ENCODE results near the gene COX6B2. TPM values are rescaled to one million over a fixed set of nuclear protein-coding genes. Genes with fewer than 3 reads are reported as not detected.

COX6B2 gene
- total RNA-seq, 1 donor from 2014 or later: 0.26 TPM

DNA sequence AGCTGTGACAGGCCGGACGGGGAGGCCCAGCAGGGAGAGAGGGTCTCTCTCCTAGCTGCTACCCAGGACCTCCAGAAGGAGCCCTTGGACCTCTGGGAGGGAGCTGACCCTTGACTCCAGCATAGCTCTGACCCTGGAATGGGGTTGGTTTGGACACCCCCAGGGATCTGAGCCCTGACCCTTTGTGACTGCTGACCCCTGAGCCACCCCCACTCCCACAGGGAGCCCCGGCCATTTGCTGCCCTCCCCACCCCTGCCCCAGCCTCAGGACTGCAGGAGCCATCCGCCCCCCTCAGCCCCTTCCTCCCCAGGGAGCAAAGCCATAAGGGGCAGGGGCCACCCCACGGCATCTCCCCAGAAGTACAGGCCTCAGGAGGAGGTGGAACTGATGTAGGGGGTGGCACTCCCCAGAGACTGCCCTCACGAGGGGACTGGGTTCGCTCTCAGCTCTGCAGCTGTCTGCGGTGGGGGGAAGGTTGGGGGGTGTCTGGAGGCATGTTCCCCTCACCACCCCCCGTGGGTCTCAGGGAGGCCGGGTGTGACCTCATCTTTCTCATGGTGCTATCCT lies 7.0 kb downstream of the COX6B2 start:
- no peak overlapping the region for H3K27ac Mint-ChIP-seq
- peaks cover 10% of the 10 kb centered on the region for H3K4me1 Mint-ChIP-seq
- H3K9me3 Mint-ChIP-seq: no peaks in the 10 kb centered on the region
- H3K4me3 Mint-ChIP-seq: no peak overlapping the region
- intact Hi-C loops (cut with micrococcal nuclease): no loop called here
- DNase-seq: no peak
- peaks cover 15% of the 10 kb centered on the region for H3K27me3 Mint-ChIP-seq
- peaks cover 8% of the 10 kb centered on the region for H3K36me3 Mint-ChIP-seq (ENCODE audit: low read depth)

DNA sequence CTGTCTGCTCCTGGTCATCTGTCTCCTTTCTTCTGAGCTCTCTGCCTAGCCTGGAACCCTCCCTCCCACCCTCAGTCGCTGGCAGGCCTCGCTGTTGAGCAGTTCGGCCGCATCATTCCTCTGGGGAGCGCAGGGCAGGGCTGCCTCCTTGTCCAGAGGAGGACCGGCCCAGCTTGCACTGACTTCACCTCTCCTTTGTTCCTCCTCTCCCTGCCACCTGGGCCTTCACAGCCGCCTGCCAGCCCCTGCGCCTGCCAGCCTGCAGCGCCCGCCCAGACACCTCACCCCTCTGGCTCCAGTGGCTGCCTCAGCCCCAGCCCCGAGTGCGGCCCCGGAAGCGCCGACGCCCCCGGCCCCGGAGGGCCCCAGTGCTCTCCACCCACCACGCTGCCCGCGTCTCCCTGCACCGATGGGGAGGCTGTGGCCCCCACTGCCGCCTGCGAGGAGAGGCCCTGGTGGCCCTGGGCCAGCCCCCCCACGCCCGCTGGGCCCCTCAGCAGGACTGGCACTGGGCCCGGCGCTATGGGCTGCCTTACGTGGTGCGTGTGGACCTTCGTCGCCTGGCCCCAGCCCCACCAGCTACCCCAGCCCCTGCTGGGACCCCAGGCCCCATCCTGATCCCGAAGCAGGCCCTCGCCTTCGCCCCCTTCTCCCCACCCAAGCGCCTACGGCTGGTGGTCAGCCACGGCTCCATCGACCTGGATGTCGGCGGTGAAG lies 7.6 kb downstream of the COX6B2 start:
- Mint-ChIP-seq H3K9me3 (no peaks in the 10 kb centered on the region), H3K36me3 (ENCODE audit: low read depth) (peaks cover 8% of the 10 kb centered on the region), H3K4me3 (no peak overlapping the region), H3K27me3 (peaks cover 8% of the 10 kb centered on the region), H3K27ac (no peak overlapping the region), H3K4me1 (peaks cover 7% of the 10 kb centered on the region)
- no peak for DNase-seq
- intact Hi-C loops (cut with micrococcal nuclease): no loop called here

DNA sequence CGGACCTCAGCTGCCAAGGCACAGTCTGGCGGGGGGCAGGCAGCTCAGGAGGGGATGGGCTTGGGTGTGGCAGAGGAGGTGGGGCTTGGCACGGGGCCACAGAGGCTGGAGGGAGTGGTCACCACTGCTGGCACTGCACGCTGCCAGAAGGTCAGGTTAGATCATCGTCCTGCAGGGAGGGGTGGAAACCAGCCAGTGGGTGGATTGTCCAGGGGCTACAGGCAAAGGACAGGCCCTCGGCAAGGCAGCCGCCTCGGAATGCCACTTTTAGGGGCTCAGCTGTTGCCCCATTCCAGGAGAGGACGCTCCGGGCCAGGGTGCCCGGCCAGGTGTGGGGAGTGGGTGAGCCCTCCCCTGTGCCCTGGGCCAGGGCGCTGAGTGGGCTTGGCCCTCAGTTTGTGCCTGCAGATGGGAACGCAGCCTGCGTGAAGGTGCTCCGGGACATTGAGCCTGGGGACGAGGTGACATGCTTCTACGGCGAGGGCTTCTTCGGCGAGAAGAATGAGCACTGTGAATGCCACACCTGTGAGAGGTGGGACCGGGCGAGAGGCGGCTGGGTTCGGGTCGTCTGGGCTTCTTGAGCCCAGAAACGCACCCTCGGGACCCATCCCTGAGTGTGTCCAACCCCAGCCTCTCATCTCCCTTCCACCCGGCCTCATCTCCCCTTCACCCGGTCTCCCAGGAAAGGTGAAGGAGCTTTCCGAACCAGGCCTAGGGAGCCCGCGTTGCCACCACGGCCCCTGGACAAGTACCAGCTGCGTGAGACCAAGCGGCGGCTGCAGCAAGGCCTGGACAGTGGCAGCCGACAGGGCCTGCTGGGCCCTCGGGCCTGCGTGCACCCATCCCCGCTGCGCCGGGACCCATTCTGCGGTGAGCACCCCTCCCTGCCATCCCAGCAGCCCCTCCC lies 8.4 kb downstream of the COX6B2 start:
- intact Hi-C loops (cut with micrococcal nuclease): no loop called here
- peaks cover under 1% of the 10 kb centered on the region for H3K27me3 Mint-ChIP-seq
- no peak for DNase-seq
- peaks cover 4% of the 10 kb centered on the region for H3K4me1 Mint-ChIP-seq
- H3K4me3 Mint-ChIP-seq: no peak overlapping the region
- peaks cover 11% of the 10 kb centered on the region for H3K36me3 Mint-ChIP-seq (ENCODE audit: low read depth)
- no peaks in the 10 kb centered on the region for H3K9me3 Mint-ChIP-seq
- no peak overlapping the region for H3K27ac Mint-ChIP-seq

DNA sequence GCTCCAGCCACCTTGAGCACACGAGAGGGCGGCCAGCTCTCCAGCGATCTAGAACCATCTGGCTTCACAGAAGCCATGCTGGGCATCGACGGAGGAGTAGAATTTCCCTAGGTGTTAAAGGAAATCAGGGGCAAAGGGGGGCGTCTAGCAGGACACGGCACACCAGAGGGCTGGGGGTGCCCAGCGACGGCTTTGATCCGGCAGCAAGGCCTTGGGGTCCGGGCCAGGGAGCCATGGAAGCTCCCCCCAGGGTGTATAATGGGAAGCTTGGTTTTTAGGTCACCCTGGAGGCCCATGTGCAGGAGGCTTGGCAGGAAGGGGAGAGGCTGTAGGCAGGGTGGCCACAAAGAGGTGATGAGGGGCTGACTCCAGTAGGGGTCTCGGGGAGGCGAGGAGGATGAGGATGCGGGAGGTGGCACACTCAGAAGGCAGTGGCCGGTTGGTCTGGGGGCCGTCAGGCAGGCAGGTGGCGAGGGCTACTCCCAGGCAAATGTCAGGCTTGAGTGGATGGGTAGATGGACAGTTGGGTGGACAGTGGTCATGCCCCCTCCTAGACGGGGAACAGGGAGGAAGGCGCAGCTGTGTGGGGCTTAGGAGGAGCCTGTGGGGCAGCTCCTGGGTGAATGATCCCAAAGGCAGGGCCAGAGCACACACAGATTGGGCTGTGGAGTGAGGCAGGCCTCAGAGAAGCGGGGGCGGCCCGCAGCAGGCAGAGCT lies 9.3 kb downstream of the COX6B2 start:
- Mint-ChIP-seq H3K9me3 (no peaks in the 10 kb centered on the region), H3K4me1 (peaks cover 8% of the 10 kb centered on the region), H3K36me3 (ENCODE audit: low read depth) (peaks cover 11% of the 10 kb centered on the region), H3K27ac (no peak overlapping the region), H3K4me3 (no peak overlapping the region), H3K27me3 (no peaks in the 10 kb centered on the region)
- intact Hi-C loops (cut with micrococcal nuclease): no loop called here
- DNase-seq: no peak

DNA sequence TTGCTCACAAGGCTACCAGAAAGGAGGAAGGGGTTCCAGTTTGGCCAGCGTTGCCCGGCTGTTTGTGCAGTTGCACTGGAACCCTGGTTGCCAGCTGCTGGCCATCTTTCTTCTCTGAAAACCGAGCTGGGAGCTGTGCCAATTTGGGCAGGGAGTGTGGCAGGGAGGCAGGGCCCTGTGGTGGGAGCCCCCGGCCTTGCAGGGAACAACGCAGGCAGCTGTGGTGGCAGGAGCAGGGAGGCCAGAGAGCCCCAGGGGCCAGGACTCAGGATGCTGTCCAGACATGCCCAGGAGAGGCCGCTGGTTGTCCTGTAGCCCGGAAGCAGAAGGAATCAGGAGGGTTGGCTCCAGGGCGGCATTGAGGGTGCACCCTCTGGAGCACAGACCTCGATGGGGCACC lies 10.1 kb downstream of the COX6B2 start:
- Mint-ChIP-seq H3K27me3 (no peaks in the 10 kb centered on the region), H3K36me3 (ENCODE audit: low read depth) (peaks cover 13% of the 10 kb centered on the region), H3K27ac (no peak overlapping the region), H3K4me3 (no peak overlapping the region), H3K4me1 (peaks cover 8% of the 10 kb centered on the region), H3K9me3 (no peaks in the 10 kb centered on the region)
- intact Hi-C loops (cut with micrococcal nuclease): no loop called here
- no peak for DNase-seq

DNA sequence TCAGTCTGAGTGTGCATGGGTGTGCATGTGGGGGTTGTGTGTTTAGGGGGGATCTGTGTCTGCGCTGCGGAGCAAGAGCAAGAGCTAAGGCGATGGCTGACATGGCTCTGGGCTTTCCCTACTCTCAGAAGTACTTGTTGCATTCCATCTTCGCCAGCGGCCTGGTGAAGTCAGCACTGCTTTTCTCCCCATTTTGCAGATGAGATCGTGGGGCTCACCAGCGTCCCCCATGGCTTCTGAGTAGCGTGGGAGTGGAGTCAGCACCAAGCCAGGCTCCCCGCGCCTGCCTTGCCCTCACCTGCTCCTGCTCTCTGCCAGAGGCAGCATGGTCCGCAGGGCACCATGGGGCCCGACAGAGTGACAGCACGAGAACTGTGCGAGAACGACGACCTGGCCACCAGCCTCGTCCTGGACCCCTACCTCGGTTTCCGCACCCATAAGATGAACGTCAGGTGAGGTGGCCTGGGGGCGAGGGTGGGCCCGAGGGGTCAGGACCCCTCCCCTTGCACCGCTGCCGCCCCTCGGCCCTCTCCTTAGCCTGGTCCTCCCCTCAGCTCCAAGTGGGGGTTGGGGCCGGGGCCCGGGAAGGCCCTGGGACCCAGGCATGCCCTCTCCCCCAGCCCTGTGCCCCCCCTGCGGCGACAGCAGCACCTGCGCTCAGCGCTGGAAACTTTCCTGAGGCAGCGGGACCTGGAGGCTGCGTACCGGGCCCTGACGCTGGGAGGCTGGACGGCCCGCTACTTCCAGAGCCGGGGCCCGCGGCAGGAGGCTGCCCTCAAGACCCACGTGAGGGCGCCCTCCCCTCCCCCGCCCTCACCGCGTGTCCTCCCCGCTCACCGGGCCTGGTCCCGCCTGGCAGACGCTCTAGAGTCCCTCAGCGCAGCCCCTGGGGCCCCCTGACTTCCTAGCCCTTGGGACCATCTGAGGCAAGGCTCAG lies 12.7 kb downstream of the COX6B2 start:
- H3K27me3 Mint-ChIP-seq: peaks cover 5% of the 10 kb centered on the region
- H3K4me1 Mint-ChIP-seq: peaks cover 16% of the 10 kb centered on the region
- no peak for DNase-seq
- intact Hi-C loops (cut with micrococcal nuclease): no loop called here
- H3K4me3 Mint-ChIP-seq: peak overlapping the region; percentile 69
- H3K9me3 Mint-ChIP-seq: no peaks in the 10 kb centered on the region
- peak overlapping the region; percentile 42 for H3K27ac Mint-ChIP-seq
- peaks cover 11% of the 10 kb centered on the region for H3K36me3 Mint-ChIP-seq (ENCODE audit: low read depth)

DNA sequence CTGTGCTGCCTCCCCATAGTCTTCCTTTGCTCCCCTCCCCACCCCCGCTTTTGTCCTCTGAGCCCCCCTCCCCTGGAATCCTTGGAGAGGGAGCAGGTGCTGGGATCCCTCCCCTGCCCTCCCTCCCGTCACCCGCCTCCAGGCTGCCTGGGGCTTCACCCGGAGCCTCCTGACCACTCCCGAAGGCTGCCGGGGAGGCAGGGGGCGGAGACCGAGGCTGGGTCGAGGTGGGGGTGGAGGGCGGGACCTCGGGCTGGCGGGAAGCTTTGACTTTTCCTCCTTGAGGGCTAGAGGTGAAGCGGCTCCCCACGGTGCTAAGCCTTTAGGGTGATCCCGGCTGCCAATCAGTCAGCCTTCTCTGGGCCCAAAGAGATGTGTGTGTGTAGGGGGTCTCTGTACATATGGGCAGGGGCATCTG lies 13.3 kb downstream of the COX6B2 start:
- H3K4me1 Mint-ChIP-seq: peaks cover 16% of the 10 kb centered on the region
- peaks cover 9% of the 10 kb centered on the region for H3K27me3 Mint-ChIP-seq
- no peaks in the 10 kb centered on the region for H3K9me3 Mint-ChIP-seq
- H3K27ac Mint-ChIP-seq: peak overlapping the region; percentile 94
- intact Hi-C loops (cut with micrococcal nuclease): no loop called here
- peaks cover 11% of the 10 kb centered on the region for H3K36me3 Mint-ChIP-seq (ENCODE audit: low read depth)
- H3K4me3 Mint-ChIP-seq: peak overlapping the region; percentile 91
- DNase-seq: peak; percentile 90

DNA sequence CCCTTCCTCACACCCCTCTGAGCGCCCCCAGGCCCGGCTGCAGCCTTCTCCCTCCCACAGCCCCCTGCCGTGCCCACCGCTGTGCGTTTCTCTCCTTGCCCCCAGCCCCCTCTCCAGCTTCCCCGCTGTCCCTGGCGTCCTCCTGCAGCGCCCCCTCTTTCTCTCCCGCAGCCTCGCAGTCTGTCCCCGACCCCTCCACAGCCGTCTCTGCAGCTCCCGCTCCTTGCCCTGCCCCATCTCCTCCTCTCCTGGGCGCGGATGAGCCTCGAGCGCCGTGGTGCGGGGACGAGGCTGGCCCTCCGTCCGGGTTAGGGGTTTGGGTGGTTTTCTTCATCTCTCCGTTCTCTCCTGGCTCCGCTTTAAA lies 13.8 kb downstream of the COX6B2 start:
- Mint-ChIP-seq H3K4me1 (peaks cover 16% of the 10 kb centered on the region), H3K4me3 (peak overlapping the region; percentile 91), H3K27me3 (peaks cover 11% of the 10 kb centered on the region), H3K27ac (peak overlapping the region; percentile 94), H3K9me3 (no peaks in the 10 kb centered on the region), H3K36me3 (ENCODE audit: low read depth) (peaks cover 11% of the 10 kb centered on the region)
- DNase-seq: peak; percentile 76
- intact Hi-C loops (cut with micrococcal nuclease): no loop called here

DNA sequence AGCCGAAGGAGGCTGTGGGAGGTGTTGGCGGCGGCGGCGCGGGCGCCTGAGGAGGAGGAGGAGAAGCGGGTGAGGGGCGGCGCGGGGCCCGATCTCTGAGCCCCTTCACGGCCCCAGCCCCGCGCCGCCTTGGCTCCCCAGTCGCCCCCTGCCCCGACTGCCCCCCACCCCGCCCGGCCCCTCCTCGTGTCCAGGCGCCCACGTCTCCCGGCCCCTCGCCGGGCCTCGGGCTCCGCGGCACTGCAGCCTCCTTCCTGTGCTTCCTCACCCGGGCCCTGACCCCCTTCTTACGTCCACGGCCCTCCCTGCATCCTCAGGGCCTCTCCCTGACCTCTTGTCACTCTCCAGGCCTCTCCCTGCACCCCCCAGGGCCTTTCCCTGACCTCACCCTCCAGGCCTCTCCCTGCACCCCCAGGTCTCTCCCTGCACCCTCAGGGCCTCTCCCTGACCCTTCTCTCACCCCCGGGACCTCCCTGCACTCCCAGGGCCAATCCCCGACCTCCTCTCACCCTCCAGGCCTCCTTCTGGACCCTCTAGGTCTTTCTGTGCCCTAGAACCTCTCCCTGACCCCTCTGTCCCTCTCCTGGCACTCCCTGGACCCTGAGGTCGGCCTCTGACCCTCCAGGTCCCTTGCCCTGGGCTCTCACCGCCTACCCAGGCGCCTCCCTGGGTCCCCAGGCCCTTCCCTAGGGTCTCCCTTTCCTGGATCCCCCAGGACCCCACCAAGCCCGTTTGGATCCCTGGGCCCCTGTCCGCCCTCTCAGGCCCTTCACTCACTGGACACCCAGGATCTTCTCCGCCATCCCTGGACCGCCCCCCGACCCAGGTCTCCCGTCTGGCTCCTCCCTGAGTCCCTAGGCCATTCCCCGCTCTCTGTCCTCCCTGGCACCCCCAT lies 14.4 kb downstream of the COX6B2 start:
- intact Hi-C loops (cut with micrococcal nuclease): loop anchor here (1.0 to 10.0 kb wide), 10 partner anchors 13 to 785 kb away; partner anchors contain the start of genes DNAAF3, FIZ1, HSPBP1 and PPP1R12C
- DNase-seq: peak; percentile 80
- Mint-ChIP-seq H3K36me3 (ENCODE audit: low read depth) (peaks cover 11% of the 10 kb centered on the region), H3K27me3 (peaks cover 11% of the 10 kb centered on the region), H3K4me1 (peaks cover 16% of the 10 kb centered on the region), H3K27ac (peak overlapping the region; percentile 97), H3K9me3 (no peaks in the 10 kb centered on the region), H3K4me3 (peak overlapping the region; percentile 91)

DNA sequence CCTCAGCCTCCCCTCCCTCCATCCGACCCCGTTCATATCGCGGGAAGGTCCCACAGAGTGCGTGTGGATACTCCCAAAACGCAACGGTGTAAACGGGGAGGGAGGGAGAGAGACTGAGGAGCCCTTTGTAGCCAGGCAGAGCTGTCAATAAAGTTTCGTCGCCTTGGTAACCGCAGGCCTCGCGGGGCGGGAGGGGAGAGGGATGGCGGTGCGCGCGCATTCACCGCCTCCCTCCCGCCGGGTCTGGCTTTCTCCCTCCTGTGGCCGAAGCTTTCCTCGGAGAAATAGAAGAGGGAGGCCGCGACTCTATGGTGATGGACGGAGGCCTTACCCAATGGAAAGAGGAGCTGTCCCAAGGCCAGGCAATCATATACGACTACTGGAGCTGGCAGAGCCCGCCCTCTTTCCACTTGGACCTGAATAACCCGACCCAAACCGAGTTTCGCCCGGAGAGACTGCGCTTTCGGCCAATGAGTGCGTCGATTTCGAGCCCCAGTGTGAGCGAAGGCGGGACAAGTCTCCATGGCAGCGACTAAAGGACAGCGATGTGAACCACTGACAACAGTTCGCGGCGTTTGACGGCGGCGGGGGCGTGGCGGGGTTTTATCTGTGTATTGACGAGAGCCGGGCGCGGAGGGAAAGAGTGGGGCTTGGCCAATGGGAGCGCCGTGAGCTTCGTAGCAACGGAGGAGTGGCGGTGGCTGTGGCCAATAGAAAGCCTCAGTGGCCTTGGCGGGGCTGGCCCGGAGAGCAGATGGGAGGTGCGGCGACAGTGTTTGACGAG lies 15.2 kb downstream of the COX6B2 start, which contains the start of gene KMT5C:
Gene KMT5C, plus strand, starts transcription at position 772 of the 784 bp plus-strand sequence. CDS start 2,061 bp downstream, outside the sequence.
- Mint-ChIP-seq H3K9me3 (no peaks in the 10 kb centered on the region), H3K27me3 (peaks cover 11% of the 10 kb centered on the region), H3K4me1 (peaks cover 16% of the 10 kb centered on the region), H3K36me3 (ENCODE audit: low read depth) (peaks cover 11% of the 10 kb centered on the region), H3K27ac (peak within 1 kb of the TSS; percentile 97), H3K4me3 (peak within 1 kb of the TSS; percentile 91)
- intact Hi-C loops (cut with micrococcal nuclease): loop anchor here (1.0 to 10.0 kb wide), 10 partner anchors 14 to 786 kb away; partner anchors contain the start of genes DNAAF3, FIZ1, HSPBP1 and PPP1R12C
- peak; percentile 100 for DNase-seq

DNA sequence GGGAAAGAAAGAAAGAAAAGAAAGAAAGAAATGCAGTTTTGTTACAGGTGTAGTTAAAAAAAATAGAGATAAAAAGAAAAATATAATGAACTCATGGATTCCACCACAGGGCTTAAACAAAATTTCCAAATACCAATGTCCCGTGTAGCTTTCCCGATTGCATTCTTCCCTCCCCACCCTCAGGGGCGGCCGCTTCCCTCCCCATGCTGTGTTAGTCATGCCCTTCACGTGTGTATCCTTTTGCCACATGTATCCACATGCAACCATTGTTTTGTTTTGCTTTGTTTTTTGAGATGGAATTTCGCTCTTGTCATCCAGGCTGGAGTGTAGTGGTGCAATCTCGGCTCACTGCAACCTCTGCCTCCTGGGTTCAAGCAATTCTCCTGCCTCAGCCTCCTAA lies 18.4 kb downstream of the COX6B2 start:
- intact Hi-C loops (cut with micrococcal nuclease): loop anchor here (10.0 kb wide), 1 partner anchor 789 kb away; the partner anchor contains the start of gene ZNF787
- Mint-ChIP-seq H3K4me1 (peaks cover 12% of the 10 kb centered on the region), H3K4me3 (no peak overlapping the region), H3K9me3 (no peaks in the 10 kb centered on the region), H3K27ac (no peak overlapping the region), H3K36me3 (ENCODE audit: low read depth) (peaks cover 2% of the 10 kb centered on the region), H3K27me3 (peaks cover 11% of the 10 kb centered on the region)
- DNase-seq: no peak

Measured in activated CD4-positive, alpha-beta T cell treated with anti-CD3 and anti-CD28 coated beads, Interleukin-2, amount 10 ng/mL, durations not matched to agents 24 days and 14 days (primary cell).